ENCODE data around the gene SEMA4G. TPM values are rescaled to one million over a fixed set of nuclear protein-coding genes. Genes with fewer than 3 reads are reported as not detected.

Gene SEMA4G
- polyA plus RNA-seq, 4 donors, result 32.9 to 60.4 (median 50.1) TPM

Other genes with a start within 250 kb of the SEMA4G start
- 100 to 1,000 TPM; 116 to 262 (median 178) TPM for gene PAX2, start 223.9 kb upstream of the SEMA4G start, polyA plus RNA-seq (ENCODE audit: insufficient read length in 4 of 4)
- gene SLF2, start 56.5 kb upstream of the SEMA4G start, polyA plus RNA-seq (ENCODE audit: insufficient read length in 4 of 4), result 10 to 100 TPM; 25.8 to 50.7 (median 35.5) TPM
- 100 to 1,000 TPM in 3 of 4 donors, 10 to 100 TPM in 1; 98.5 to 124 (median 107) TPM for gene MRPL43, start 18.0 kb downstream of the SEMA4G start, polyA plus RNA-seq (ENCODE audit: insufficient read length in 4 of 4)
- 10 to 100 TPM; 14.5 to 15.6 (median 15.1) TPM for gene TWNK, start 18.0 kb downstream of the SEMA4G start, polyA plus RNA-seq (ENCODE audit: insufficient read length in 4 of 4)
- 10 to 100 TPM; 43.5 to 83.7 (median 70.8) TPM for gene LZTS2, start 30.3 kb downstream of the SEMA4G start, polyA plus RNA-seq (ENCODE audit: insufficient read length in 4 of 4)
- gene PDZD7, start 61.6 kb downstream of the SEMA4G start, polyA plus RNA-seq (ENCODE audit: insufficient read length in 4 of 4), result 1 to 10 TPM; 1.8 to 4.6 (median 3.1) TPM
- 10 to 100 TPM; 19.9 to 30.8 (median 25.2) TPM for gene SFXN3, start 61.7 kb downstream of the SEMA4G start, polyA plus RNA-seq (ENCODE audit: insufficient read length in 4 of 4)
- gene KAZALD1, start 92.5 kb downstream of the SEMA4G start, polyA plus RNA-seq (ENCODE audit: insufficient read length in 4 of 4), result 10 to 100 TPM in 3 of 4 donors, 1 to 10 TPM in 1; 9.0 to 18.8 (median 13.3) TPM
- gene TLX1, start 161.8 kb downstream of the SEMA4G start, polyA plus RNA-seq (ENCODE audit: insufficient read length in 4 of 4), result under 1 TPM in 3 of 4 donors, not detected in 1; 0.18 to 0.27 (median 0.19) TPM